RWPE1 (cell line): ENCODE measurements around the gene PKNOX1.
"Not testable (repeated sequence)": the region's sequence is repeated elsewhere in the genome, so short reads cannot be mapped to it uniquely, and the experiment has no call there.

ENCODE experiments used
- CTCF ChIA-PET: fragments of 350-600 bp; sonication (Branson Sonifier 250); formaldehyde crosslinking; extraction: SDS; loops from one replicate; lab custom pipeline; 2021; lab: Yijun Ruan, JAX
- POLR2A ChIA-PET: fragments of 400-600 bp; formaldehyde crosslinking; extraction: SDS; loops from one replicate; lab custom pipeline; 2020; ENCODE audit warnings: antibody characterized with exemption; ENCODE audit not compliant: low non-redundant PET; lab: Yijun Ruan, JAX
- DNase-seq: peaks from one replicate; pipeline ENCODE4 v3.0.0; 2012; ENCODE audit warnings: low spot score
- H3K27ac ChIP-seq: fragments of 450-650 bp; 2 replicates; pipeline ENCODE4 v1.5.1; 2017
- TF ChIP-seq, protein P1 (sequence below): fragments of 450-650 bp; conservative IDR thresholded peaks from 2 replicates; pipeline ENCODE4 v1.5.1; 2017; ENCODE audit warnings: low read depth, mild to moderate bottlenecking

Gene PKNOX1

DNA sequence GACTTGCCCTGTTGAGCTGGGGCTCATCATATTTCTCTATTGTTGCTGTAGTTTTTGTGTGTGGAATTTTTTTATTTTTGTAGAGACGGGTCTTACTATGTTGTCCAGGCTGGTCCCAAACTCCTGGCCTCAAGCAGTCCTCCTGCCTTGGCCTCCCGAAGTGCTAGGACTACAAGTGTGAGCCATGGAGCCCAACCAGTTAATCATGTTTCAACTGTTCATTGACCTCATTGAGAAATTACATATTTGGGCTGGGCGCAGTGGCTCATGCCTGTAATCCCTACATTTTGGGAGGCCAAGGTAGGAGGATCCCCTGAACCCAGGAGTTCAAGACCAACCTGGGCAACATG is 9.2 kb upstream of the PKNOX1 start:
- no peak overlapping the region for H3K27ac ChIP-seq
- ChIA-PET CTCF (no interaction called here), POLR2A (no interaction called here)
- TF ChIP-seq, protein P1, sequence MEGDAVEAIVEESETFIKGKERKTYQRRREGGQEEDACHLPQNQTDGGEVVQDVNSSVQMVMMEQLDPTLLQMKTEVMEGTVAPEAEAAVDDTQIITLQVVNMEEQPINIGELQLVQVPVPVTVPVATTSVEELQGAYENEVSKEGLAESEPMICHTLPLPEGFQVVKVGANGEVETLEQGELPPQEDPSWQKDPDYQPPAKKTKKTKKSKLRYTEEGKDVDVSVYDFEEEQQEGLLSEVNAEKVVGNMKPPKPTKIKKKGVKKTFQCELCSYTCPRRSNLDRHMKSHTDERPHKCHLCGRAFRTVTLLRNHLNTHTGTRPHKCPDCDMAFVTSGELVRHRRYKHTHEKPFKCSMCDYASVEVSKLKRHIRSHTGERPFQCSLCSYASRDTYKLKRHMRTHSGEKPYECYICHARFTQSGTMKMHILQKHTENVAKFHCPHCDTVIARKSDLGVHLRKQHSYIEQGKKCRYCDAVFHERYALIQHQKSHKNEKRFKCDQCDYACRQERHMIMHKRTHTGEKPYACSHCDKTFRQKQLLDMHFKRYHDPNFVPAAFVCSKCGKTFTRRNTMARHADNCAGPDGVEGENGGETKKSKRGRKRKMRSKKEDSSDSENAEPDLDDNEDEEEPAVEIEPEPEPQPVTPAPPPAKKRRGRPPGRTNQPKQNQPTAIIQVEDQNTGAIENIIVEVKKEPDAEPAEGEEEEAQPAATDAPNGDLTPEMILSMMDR: no peak
- no peak for DNase-seq

DNA sequence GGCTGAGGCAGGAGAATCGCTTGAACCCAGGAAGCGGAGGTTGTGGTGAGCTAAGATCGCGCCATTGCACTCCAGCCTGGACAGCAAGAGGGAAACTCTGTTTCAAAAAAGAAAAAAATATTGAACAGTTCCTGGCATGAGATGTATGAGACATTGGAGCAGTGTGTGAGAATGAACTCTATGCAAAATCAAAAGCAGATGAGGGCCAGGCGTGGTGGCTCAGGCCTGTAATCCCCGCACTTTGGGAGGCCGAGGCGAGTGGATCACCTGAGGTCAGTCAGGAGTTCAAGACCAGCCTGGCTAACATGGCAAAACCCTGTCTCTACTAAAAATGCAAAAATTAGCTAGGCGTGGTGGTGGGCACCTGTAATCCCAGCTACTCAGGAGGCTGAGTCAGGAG is 6.7 kb upstream of the PKNOX1 start:
- POLR2A ChIA-PET, DNase-seq, H3K27ac ChIP-seq, CTCF ChIA-PET: not testable (repeated sequence)

DNA sequence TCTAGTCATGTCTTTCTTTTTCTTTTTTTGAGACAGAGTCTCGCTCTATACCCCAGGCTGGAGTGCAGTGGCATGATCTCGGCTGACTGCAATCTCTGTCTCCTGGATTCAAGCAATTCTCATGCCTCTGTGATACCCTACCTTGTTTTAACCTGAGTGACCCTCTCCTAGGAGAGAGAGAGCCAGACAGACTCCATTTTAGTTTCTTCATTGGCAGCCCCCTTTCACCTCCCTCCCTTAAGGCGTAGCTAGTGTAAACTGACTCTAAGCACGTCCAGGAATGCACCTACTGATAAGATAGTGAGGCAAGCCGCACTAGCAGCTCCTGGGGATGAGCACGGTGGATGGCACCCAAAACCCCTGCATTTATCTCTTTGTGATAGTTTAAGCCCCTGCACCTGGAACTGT is 5.2 kb upstream of the PKNOX1 start:
- ChIA-PET POLR2A (no interaction called here), CTCF (interaction anchor here (0.6 kb wide), 1 partner anchor 659 kb away, joined by 3 read pairs; no protein-coding TSS in a partner anchor)
- no peak for DNase-seq
- TF ChIP-seq, protein P1: no peak
- H3K27ac ChIP-seq: no peak overlapping the region

DNA sequence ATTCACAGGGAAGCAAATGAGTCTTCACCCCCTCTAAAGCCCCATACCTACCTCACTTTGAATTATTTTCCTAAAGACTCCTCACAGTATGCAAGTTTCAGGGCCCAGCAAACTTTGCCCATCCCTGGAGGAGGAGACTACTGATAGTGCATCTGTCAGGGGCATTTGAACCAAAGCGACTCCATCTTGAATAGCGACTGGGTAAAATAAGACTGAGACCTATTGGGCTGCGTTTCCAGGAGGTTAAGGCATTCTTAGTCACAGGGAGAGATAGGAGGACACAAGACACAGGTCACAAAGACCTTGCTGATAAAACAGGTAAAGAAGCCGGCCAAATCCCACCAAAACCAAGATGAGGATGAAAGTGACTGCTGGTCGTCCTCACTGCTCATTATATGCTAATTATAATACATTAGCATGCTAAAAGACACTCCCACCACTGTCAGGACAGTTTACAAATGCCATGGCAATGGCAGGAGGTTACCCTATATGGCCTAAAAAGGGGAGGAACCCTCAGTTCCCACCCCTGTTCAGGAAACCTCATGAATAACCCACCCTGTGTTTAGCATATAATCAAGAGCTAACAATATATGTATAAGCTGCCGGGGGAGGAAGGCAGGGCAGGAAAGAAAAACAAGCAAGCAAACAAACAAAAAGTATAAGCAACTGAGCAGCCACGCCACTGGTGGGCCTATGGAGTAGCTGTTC is 3.3 kb upstream of the PKNOX1 start:
- ChIA-PET POLR2A (no interaction called here), CTCF (no interaction called here)
- TF ChIP-seq, protein P1: no peak
- H3K27ac ChIP-seq: no peak overlapping the region
- DNase-seq: no peak

DNA sequence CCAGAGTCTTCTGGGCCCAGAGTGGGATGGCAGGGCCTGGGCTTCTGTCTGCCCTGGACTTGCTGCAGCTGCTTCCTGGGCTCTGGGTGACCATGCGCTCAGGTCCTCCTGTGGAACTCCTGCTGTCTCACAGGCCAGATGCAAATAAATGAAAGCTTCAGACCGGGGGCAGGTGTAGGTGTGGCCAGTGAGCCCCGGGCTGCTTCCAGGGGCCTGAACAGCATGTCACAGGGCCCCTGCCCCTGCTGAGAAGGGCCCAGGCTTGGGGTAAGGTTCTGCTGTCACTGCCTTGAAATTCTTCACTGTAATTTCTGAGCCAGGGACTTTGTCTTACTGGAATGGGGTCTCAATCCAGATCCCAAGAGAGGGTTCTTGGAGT is 2.5 kb upstream of the PKNOX1 start:
- no peak for DNase-seq
- POLR2A ChIA-PET: interaction anchor here (0.7 kb wide), 1 partner anchor 79 kb away, joined by 3 read pairs; the partner anchor contains the start of gene NDUFV3
- TF ChIP-seq, protein P1: no peak
- CTCF ChIA-PET: no interaction called here
- H3K27ac ChIP-seq: peak overlapping the region; percentile 35; the same call in 1 of the 2 replicates

DNA sequence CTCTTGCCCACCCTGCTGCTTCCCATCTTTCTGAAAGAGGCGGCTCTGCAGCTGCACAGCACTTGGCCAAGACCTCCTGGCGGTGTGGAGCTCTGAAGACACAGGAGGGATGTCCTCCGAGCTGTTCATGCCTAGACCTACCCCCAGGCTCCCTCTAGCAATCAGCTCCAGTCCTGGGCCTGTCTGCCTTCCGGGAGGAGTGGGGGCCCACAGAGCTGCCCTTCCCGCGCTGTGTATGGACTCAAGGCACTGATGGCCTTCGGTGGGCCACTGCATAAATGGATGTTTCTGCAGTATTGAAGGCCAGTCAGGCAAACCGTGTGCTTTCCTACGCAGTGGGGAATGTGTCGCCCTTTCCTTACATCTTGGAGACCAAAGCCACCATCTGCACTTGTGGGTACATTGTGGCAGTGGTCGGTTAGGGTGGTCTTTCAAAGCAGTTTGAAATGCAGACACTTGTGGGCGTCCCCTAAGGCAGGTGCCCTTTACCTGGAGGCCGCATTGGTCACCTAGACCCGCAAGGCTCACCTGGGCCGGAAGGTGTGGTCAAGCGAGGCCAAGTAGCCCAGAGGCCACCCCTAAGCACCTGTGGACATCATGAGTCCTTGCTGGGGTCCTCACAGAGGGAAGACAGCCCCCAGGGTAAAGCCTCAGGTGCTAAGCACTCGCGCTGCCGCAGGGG is 912 bp upstream of the PKNOX1 start:
- TF ChIP-seq, protein P1: no peak
- POLR2A ChIA-PET: interaction anchor here (0.6 to 1.1 kb wide), 2 partner anchors 18 to 27 kb away, joined by 3 to 4 read pairs; no protein-coding TSS in a partner anchor
- CTCF ChIA-PET: interaction anchor here (0.7 kb wide), 1 partner anchor 779 kb away, joined by 3 read pairs; no protein-coding TSS in a partner anchor
- H3K27ac ChIP-seq: peak overlapping the region; percentile 97
- no peak for DNase-seq
